GM18861 (cell line): ENCODE results near the gene DGCR8.

ENCODE experiments used
- ATAC-seq: cut with Tn5 transposase; IDR thresholded peaks from one replicate; pipeline ENCODE4 v1.9.1; 2021; ENCODE audit not compliant: unreplicated experiment

DGCR8 gene

DNA sequence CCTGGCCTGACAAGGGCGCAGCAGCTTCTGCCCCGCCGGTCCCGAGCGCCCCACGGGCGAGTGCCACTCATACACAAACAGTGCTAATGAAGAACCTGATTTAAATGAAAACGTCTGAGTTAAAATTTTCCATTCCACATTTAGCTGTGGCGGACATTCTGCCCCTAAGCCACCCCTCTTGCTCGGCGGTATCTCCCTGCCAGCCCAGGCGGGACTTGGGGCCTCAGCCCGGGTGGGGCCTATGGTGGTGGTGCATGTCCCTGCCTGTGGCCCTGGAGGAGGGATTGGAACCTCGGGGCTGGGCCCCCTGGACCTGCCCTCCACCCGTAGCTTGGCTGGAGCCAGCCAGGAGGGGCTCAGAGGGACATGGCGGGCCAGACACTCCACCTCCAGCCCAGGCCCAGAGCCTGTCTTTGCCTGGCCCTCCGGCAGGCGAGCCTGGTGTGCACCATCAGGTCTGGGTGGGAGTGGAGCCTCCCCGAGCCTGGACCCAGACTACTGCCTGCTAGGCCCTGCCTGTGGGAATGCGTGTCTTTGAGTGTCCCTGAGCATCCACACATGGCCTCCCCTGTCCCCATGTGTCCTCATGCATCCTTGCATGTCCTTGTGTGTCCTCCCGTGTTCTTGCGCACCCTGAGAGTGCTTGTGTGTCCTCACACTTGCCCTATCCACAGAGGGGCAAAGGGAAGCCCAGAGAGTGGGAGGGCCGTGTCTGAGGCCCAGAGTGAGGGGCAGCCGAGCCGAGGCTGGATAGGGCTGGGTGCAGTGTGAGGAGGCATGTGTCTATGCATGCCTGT is 56.0 kb downstream of the DGCR8 start:
- ATAC-seq, result no peak

DNA sequence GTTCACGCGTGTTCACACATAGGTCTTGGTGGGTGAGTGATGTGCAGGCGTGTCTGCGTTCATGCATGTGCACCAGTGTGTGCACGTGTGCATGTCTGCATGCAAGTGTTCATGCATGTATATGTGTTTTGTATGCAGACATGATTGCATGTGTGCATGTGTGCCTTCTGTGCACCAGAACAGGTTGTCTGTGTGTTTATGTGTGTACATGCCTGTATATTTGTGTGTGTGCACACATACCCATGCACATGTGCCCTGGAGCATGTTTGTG is 56.5 kb downstream of the DGCR8 start:
- ATAC-seq, result no peak

DNA sequence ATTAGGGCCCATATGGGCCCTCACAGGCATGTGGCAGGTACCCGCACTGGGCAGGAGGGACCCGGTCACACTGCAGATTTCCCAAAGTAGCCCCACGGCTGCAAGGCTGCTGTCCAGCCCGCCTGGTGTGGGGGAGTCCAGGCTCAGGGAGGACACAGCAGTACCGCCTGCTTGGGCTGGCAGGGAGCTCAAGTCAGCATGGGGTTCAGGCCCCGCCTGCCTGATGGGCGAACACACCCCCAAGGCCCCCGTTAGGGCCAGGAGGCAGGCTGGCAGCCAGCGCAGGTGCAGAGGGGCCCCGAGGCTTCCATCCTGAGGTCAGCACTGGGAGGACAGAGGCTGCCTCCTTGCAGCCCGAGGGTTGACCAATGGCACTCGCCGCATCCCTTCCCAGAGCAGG is 57.1 kb downstream of the DGCR8 start:
- ATAC-seq, result no peak

DNA sequence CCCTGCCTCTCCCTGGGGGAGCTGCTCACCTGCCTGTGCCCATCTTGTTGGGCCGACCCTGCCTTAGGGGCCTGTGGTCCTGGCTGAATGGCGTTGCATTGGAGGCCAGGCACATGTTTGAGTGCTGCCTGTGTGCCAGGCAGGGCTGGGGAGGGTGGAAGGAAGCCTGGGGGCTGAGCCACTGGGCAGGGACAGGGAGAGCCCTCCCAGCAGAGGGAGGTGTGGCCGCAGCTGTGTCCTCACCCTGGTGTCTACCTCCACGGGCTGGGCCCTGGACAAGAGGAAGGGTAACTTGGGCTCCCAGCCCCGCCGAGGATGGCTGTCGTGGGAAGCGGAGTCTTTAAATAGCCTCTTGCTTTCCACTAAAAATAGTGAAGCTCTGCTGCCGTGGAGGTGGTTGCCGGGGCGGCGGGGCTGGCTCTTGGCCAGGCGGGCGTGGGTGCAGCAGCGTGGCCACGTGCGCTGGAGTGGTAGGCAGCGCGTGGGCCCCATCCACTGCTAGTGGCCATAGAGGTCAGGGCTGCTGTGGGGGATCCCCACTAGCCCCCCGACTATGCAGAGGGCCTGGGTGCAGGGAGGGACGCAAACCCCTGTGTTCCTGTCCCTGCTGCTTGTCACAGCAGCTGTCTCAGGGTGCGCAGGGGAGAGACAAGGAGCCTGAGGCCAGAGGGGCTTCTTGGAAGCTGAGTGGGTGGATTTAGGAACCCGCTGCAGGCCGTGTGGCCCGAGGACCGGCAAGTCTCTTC is 57.8 kb downstream of the DGCR8 start:
- no peak for ATAC-seq

DNA sequence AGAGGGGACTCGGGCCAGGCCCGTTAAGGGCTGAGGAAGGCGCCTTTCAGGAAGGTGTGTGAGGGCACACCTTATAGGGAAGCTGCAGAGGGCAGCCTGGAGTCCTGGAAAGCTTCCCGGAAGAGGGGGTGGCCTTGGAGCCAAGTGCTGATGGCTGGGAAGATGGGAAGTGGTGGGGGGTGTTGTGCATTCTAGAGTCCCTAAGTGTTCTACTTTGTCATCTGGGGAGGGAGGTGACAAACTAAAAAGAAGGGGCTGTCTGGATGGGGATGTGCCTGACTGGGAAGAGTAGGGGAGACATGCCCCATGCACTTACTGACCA is 58.3 kb downstream of the DGCR8 start:
- ATAC-seq, result no peak

DNA sequence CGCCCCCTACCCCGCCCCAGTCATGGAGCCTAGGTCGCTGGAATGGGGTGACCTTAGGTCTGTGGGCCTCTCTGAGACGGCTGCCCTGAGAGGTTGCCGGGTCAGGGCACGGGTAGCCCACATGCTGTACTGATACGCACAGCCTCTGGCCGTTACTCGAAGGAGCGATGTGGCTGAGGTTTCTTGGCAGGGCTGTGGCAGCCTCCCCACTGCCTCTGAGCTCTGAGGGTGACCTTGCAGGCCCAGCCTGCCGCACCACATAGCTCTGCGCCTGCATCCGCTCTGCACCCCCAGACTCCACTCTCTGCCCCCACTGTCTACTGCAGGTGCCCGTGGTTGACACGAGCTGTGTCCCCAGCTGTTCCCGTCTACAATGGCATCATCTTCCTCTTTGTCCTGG is 58.8 kb downstream of the DGCR8 start:
- no peak for ATAC-seq

DNA sequence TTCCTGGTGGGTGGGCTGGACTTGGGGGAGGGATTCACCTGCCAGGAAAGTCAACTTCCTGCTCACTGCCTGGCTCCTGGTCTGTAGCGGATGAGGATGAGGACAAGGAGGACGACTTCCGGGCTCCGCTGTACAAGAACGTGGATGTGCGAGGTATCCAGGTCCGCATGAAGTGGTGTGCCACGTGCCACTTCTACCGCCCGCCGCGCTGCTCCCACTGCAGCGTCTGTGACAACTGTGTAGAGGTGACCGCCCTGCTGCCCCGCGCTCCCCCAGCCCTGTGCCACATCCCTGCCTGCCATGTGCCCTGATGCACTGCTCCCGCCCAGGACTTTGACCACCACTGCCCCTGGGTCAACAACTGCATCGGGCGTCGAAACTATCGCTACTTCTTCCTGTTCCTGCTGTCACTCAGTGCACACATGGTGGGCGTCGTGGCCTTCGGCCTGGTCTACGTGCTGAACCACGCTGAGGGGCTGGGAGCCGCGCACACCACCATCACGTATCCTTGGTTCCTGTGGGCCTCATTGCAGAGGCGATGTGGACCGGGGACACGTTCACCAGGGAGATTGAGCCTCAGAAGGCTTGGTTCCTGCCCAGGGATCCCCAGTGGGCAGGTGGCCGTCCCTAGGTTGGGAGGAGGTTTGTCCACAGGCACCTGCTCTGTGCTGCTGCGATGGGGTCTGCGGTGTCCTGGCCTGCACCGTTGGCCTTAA is 59.5 kb downstream of the DGCR8 start:
- ATAC-seq, result no peak

DNA sequence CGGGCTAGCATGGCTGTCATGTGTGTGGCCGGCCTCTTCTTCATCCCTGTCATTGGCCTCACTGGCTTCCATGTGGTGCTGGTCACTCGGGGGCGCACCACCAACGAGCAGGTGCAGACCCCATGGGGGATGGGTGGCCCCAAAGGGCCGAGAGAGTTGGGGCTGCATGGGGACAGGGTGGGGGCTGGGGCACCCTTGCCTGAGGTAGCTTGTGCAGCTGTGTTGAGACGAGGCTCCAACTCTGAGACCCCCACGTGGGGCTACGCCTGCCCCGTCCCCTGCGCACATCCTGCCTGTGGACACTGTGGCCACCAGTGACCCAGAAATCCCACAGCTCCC is 60.0 kb downstream of the DGCR8 start:
- ATAC-seq, result no peak

DNA sequence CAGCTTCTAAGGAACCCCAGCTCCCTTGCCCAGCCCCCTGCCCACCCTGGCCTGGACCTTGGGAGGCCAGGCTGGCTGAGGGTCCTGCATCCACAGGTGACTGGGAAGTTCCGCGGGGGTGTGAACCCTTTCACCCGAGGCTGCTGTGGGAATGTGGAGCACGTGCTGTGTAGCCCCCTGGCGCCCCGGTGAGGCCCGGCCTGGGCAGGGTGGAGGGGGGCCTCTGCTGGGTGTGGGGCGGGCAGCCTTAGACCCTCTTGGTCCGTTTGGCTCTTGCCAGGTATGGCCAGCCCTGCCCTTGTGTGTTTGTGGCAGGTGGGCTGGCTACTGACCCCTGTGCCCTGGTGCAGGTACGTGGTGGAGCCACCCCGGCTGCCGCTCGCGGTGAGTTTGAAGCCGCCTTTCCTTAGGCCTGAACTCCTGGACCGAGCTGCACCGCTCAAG is 60.5 kb downstream of the DGCR8 start:
- no peak for ATAC-seq

DNA sequence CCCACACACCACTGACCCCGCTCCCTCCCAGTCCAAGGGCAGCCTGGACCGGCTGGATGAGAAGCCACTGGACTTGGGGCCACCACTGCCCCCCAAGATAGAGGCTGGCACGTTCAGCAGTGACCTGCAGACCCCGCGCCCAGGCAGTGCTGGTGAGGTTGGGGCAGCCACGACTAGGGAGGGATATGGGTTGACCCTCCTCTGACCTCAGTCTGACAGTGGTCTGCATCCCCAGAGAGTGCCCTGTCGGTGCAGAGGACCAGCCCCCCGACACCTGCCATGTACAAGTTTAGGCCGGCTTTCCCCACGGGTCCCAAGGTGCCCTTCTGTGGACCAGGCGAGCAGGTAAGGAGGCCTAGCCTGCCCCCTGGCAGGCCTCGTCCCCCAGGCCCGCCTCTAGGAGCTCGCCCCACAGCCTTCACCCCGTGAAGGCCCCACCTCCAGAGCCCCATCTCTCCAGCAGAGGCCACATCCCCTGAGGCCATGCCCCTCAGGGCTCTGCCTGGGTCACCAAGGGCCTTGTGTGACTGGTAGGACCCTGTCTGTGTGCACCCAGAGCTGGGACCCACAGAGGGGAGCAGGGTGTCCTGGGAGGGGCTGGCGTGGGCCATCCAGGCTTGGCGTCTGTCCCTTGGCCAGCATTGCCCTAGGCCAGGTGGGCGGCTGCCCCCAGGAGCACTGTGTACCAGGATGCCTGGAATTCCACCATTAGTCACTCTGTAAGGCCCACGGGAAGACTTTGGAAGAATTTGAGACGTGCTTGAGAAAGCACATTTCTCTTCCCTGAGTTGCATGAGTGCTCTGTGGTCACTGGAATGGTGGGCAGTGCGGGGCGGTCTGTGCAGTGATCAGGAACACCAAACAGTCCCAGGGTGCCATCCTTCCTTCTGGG is 61.4 kb downstream of the DGCR8 start:
- ATAC-seq, result no peak

DNA sequence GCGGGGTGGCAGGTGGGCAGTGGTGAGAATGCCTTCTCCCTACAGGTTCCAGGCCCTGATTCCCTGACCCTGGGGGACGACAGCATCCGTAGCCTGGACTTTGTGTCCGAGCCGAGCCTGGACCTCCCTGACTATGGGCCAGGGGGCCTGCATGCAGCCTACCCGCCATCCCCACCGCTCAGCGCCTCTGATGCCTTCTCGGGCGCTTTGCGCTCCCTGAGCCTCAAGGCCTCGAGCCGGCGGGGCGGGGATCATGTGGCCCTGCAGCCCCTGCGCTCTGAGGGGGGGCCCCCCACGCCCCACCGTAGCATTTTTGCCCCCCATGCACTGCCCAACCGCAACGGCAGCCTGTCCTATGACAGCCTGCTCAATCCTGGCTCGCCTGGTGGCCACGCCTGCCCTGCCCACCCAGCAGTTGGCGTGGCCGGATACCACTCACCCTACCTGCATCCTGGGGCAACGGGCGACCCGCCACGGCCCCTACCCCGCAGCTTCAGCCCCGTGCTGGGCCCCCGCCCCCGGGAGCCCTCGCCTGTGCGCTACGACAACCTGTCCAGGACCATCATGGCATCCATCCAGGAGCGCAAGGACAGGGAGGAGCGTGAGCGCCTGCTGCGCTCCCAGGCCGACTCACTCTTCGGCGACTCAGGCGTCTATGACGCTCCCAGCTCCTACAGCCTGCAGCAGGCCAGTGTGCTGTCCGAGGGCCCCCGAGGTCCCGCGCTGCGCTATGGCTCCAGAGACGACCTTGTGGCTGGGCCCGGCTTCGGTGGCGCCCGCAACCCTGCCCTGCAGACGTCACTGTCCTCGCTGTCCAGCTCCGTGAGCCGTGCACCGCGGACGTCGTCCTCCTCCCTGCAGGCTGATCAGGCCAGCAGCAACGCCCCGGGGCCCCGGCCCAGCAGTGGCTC is 62.9 kb downstream of the DGCR8 start:
- no peak for ATAC-seq

DNA sequence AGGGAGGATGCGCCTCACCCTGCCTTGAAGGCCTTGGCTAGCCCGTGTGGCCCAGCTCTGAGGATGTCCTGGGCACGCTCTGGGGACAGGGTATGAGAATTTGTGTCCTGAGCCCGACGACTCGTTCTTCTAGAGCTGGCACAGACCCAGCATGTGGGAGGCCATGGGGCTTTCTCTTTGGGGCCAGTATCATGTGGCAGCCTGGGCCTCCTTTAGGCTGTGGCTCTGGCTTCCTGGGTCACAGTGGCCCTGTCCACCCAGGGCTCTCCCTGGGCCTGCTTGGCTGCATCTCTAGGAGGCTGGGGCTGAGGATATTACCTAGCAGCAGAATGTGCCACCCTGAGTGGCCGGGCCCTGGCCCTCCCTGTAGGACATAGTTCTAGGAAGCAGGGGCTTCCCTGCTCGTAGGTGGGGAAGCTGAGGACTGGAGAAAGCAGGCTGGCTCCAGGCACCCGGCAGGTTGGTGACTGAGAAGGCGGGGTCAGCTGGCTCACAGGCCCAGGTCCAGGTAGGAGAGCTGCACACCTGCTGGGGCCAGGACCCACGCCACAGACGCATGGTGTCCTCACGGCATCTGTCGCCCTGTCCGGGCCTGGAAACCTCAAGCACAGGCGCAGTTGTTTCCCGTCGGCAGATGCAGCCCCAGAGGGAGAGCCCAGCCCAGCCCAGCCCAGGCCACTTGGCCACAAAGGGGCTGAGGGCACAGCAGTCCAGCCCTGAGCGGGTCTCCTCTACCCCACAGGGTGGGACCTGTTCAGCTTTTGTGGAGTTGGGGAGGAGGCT is 64.0 kb downstream of the DGCR8 start:
- ATAC-seq, result no peak

DNA sequence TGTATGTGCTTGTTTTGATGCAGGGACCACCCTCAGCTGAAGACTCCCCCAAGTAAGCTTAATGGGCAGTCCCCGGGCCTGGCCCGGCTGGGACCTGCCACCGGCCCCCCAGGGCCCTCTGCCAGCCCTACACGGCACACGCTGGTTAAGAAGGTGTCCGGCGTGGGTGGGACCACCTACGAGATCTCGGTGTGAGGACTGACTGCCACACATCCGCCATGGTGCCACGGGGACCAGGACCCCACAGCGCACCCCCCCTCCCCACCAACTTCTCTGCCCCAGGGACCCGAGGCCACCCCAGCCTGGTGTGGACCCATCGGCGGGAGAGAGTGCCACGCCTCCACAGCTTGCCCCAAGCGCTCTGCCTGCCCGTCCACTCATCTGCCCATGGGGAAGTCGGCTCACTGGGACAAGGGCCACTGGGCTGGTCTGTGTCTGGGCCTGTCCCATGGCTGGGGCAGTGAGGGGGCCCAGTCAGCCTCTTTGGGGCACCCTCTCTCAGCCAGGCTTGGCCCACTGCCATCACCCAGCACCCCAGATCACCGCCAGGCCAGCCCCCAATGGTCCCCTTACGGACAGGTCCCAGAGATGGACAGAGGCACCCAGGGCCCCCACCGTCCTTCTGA is 65.3 kb downstream of the DGCR8 start:
- no peak for ATAC-seq

DNA sequence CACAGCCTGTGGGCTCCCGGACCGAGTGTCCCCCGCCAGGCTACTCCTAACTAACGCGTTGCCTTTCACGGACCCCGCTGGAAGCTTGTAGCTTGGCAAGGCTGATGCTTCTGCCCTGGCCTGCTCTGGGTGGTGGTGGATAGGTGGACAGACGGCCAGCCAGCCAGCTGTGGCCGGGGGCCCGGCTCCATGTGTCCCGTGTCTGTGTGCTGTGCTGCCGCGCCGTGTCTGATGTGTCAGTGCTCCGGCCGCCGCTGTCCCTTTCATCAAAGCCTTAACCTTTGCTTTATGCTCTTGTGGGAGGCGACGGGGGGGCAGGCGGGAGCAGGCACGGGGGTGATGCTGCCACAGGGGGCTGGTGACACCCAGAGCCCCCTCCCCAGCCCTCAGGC is 65.8 kb downstream of the DGCR8 start:
- ATAC-seq, result no peak

DNA sequence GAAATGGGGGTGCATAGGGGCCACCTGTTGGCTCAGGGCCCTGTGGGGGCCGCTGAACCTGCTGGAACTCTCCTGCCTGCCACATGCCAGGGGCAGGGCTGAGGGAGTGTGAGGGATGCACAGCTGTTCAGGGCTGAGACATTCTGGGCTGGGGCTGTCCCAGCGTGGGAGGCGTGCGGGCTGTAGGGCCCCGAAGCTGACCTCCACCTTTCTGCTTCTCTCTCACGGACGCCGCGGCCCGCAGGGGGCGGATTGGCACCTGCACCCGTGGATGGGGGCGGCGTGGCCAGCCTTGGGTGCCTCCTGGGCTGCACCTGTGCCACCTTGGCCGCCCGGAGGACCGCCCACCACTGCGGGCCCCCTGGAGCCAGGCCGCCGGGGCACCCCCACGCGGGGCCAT is 66.7 kb downstream of the DGCR8 start:
- ATAC-seq, result no peak

DNA sequence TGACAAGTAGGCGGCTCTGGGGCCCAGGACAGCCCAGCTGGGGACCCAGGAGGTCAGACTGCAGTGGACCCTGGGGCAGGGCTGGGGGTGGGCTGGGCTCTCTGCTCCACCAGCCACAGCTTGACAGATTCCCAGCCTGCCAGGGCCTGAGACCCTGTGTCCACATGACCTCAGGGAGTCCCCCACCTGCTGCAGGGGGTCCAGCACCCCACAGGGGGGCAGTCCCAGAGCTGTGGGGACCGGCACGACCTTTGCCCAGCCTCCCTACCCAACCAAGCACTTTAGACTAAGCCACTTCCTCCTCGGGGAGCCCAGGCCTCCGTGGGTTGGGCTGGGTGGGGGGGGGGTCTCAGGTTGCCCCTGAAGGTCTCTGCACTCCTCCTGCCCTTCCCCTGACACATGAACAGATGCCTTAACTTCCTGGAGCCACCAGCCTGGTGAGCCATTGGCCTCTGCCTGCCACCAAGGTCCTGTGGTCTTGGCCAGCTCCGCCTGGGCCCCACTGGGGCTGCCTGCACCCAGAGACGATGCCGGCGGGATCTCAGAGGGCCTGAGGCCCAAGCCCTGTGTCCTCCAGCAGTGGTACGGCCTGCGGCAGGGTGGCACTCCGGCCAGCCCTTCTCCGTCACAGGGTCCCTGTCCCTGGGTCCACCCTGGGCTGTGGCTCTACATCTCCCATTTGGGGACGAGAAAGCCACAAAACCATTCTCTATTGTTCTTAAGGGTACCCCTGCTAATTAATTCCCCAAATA is 67.4 kb downstream of the DGCR8 start:
- ATAC-seq, result no peak

DNA sequence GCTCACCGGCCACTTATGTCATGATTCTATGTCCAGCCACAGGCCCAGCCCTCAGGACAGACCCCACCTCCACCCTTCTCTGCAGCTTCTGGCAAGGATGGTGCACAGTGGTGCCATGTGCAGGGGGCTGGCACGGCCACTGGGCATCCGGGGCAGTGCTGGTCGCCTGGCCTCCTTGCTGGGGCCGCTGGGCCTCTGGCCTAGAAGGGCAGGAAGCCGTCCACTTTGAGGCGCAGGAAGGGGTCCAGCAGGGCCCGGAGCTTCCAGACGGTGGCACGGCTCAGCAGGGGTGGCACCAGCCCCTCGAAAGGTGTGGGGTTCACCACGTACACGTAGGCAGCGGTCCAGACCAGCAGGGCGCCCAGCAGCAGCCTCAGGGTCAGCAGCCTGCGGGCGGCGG is 68.4 kb downstream of the DGCR8 start:
- ATAC-seq, result no peak
